Caco-2 (cell line): ENCODE data around the gene LRBA. TPM values are rescaled to one million over a fixed set of nuclear protein-coding genes. Genes with fewer than 3 reads are reported as not detected.

Source experiments
- BruUV-seq: library from RNA; stranded (reverse); fragments of 400-500 nt; replicated peaks from 2 replicates; lab custom pipeline; 2021; lab: Mats Ljungman, UMichigan
- CTCF ChIA-PET: fragments of 300-600 bp; sonication (Branson Sonifier 250); formaldehyde crosslinking; loops from one replicate; lab custom pipeline; 2022; ENCODE audit warnings: antibody characterized with exemption; lab: Charles Lee
- POLR2A ChIA-PET: fragments of 300-600 bp; sonication (Branson Sonifier 250); formaldehyde crosslinking; loops from one replicate; lab custom pipeline; 2022; ENCODE audit warnings: antibody characterized with exemption; lab: Charles Lee
- DNase-seq, 2 experiments: peaks; one replicate each; pipeline versions ENCODE4 v3.0.0 to v3.0.0-alpha.2; 2020 to 2022
- H3K27me3 ChIP-seq: replicated peaks from 2 replicates; pipeline ENCODE4 v1.6.0; 2011; ENCODE audit warnings: low read length; ENCODE audit not compliant: control insufficient read depth, insufficient read depth
- H3K36me3 ChIP-seq: 2 replicates; pipeline ENCODE4 v1.5.1; 2011; ENCODE audit warnings: low read length; ENCODE audit not compliant: control insufficient read depth, insufficient read depth
- H3K4me1 ChIP-seq: fragments of 250-450 bp; sonication (Bioruptor Pico); 2 replicates; pipeline ENCODE4 v1.5.1; 2020; ENCODE audit warnings: mild to moderate bottlenecking
- H3K4me3 ChIP-seq: 2 replicates; pipeline ENCODE4 v1.5.1; 2011; ENCODE audit warnings: low read depth, mild to moderate bottlenecking, control low read depth, low read length
- H3K9me3 ChIP-seq: fragments of 250-450 bp; sonication (Bioruptor Pico); 2 replicates; pipeline ENCODE4 v1.5.1; 2020; ENCODE audit warnings: mild to moderate bottlenecking, moderate library complexity
- H3K27ac Mint-ChIP-seq: one replicate; pipeline ENCODE4 v1.8.0; 2022; ENCODE audit warnings: mixed read lengths; ENCODE audit not compliant: unreplicated experiment
- H3K27me3 Mint-ChIP-seq: one replicate; pipeline ENCODE4 v1.8.0; 2022; ENCODE audit warnings: mixed read lengths; ENCODE audit not compliant: insufficient read depth, unreplicated experiment
- H3K36me3 Mint-ChIP-seq: one replicate; pipeline ENCODE4 v1.8.0; 2022; ENCODE audit warnings: mild to moderate bottlenecking, mixed read lengths; ENCODE audit not compliant: insufficient read depth, unreplicated experiment
- H3K4me1 Mint-ChIP-seq: one replicate; pipeline ENCODE4 v1.8.0; 2022; ENCODE audit warnings: low read depth, mixed read lengths; ENCODE audit not compliant: unreplicated experiment
- H3K4me3 Mint-ChIP-seq: one replicate; pipeline ENCODE4 v1.8.0; 2022; ENCODE audit warnings: mild to moderate bottlenecking, moderate library complexity, mixed read lengths; ENCODE audit not compliant: unreplicated experiment
- H3K9me3 Mint-ChIP-seq: one replicate; pipeline ENCODE4 v1.8.0; 2022; ENCODE audit warnings: mixed read lengths; ENCODE audit not compliant: unreplicated experiment
- CTCF ChIP-seq, 2 experiments: fragments of 200-600 bp in 1 of 2; IDR thresholded peaks; 1 replicate in 1 of 2; 2 replicates in 1 of 2; pipeline versions ENCODE4 v1.5.1 to v1.8.0; 2011 to 2022; ENCODE audit warnings: antibody characterized with exemption in 1 of 2, control low read depth in 1 of 2, inconsistent platforms in 1 of 2, low read depth in 1 of 2, low read length in 1 of 2, mild to moderate bottlenecking in 1 of 2, moderate library complexity in 1 of 2; ENCODE audit not compliant: insufficient read depth in 1 of 2, severe bottlenecking in 1 of 2, unreplicated experiment in 1 of 2
- intact Hi-C: fragments of 100-400 bp; cut with micrococcal nuclease; formaldehyde crosslinking; loops from one replicate; pipeline ENCODE4 v1.10.0; 2022; ENCODE audit not compliant: unreplicated experiment
- total RNA-seq: library from RNA; stranded (reverse); gene quantifications from 2 replicates; pipeline ENCODE4 v1.2.3, GENCODE V29; 2022

LRBA gene
- total RNA-seq, 1 experiment from 2014 or later: 53.2 TPM

GRCh38 chr4:150297861-150298474 is 717.1 kb downstream of the LRBA start:
- DNase-seq: peak in 1 of 2 experiments; percentile 39
- H3K4me1 ChIP-seq: no peaks in the 10 kb centered on the region
- TF ChIP-seq CTCF (IDR thresholded peaks at IDR 0.05; ENCODE audit: insufficient read depth in 1 of 2, low read depth in 1 of 2, low read length in 1 of 2, severe bottlenecking in 1 of 2, unreplicated experiment in 1 of 2): peak; percentile 58 to 59
- POLR2A ChIA-PET: no interaction called here
- Mint-ChIP-seq H3K4me3 (no peak overlapping the region), H3K36me3 (no peaks in the 10 kb centered on the region), H3K4me1 (no peaks in the 10 kb centered on the region), H3K9me3 (no peaks in the 10 kb centered on the region), H3K27me3 (no peaks in the 10 kb centered on the region), H3K27ac (no peak overlapping the region)
- no peaks in the 10 kb centered on the region for H3K9me3 ChIP-seq
- intact Hi-C loops: loop anchor here (1.0 to 5.0 kb wide), 2 partner anchors 294 to 569 kb away; no protein-coding TSS in a partner anchor
- no TSS peak for BruUV-seq
- CTCF ChIA-PET: no interaction called here
- no peak overlapping the region for H3K4me3 ChIP-seq
- no peaks in the 10 kb centered on the region for H3K36me3 ChIP-seq
- no peaks in the 10 kb centered on the region for H3K27me3 ChIP-seq

DNA sequence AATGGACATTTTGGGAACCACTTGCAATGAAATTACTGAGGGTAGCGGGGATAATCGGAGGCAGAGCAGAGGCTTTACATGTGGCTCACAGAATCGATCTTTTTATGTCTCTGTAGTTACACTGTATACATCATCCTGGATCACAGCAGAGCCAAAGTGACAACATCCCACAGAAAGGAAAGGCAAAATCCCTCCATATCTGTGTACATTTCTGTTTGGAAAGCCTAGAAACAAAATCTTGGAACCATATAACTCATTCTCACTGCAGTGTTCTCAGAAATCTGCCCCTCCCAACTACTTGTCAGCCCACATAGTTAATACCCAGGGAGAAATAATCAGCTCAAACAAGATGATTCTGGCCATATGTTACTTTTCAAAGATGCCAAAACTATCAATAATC is 725.2 kb downstream of the LRBA start:
- Mint-ChIP-seq H3K9me3 (no peaks in the 10 kb centered on the region), H3K4me3 (no peak overlapping the region), H3K36me3 (no peaks in the 10 kb centered on the region), H3K27ac (no peak overlapping the region), H3K27me3 (no peaks in the 10 kb centered on the region), H3K4me1 (no peaks in the 10 kb centered on the region)
- intact Hi-C loops: no loop called here
- BruUV-seq: no TSS peak
- DNase-seq: no peak
- H3K36me3 ChIP-seq: no peaks in the 10 kb centered on the region
- ChIA-PET CTCF (no interaction called here), POLR2A (no interaction called here)
- H3K9me3 ChIP-seq: no peaks in the 10 kb centered on the region
- H3K27me3 ChIP-seq: no peaks in the 10 kb centered on the region
- H3K4me3 ChIP-seq: no peak overlapping the region
- TF ChIP-seq CTCF (IDR thresholded peaks at IDR 0.05; ENCODE audit: insufficient read depth in 1 of 2, low read depth in 1 of 2, low read length in 1 of 2, severe bottlenecking in 1 of 2, unreplicated experiment in 1 of 2): no peak
- no peaks in the 10 kb centered on the region for H3K4me1 ChIP-seq

DNA sequence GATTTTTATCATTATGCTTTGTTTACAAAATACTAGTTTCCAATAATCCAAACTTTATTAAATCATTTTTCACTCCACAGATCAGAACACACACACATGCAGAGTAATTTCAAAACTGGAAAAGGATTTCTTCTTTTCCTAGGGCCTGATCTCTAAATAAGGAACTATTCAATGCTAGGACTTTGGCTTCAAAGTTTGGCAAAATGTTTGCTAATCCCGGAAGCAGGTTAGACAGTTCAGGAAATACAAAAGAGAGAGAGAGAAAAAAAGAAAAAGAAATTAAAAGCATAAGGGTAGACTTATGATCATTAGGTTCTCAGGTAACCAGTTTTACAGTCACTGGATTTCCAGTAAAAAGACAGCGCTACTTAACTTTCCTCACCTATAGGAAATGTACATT is 725.9 kb downstream of the LRBA start:
- no peak for TF ChIP-seq CTCF (IDR thresholded peaks at IDR 0.05; ENCODE audit: insufficient read depth in 1 of 2, low read depth in 1 of 2, low read length in 1 of 2, severe bottlenecking in 1 of 2, unreplicated experiment in 1 of 2)
- intact Hi-C loops: no loop called here
- Mint-ChIP-seq H3K4me1 (no peaks in the 10 kb centered on the region), H3K27me3 (no peaks in the 10 kb centered on the region), H3K9me3 (no peaks in the 10 kb centered on the region), H3K27ac (no peak overlapping the region), H3K36me3 (no peaks in the 10 kb centered on the region), H3K4me3 (no peak overlapping the region)
- no TSS peak for BruUV-seq
- POLR2A ChIA-PET: no interaction called here
- no peaks in the 10 kb centered on the region for H3K27me3 ChIP-seq
- no peaks in the 10 kb centered on the region for H3K4me1 ChIP-seq
- H3K36me3 ChIP-seq: no peaks in the 10 kb centered on the region
- H3K9me3 ChIP-seq: no peaks in the 10 kb centered on the region
- DNase-seq: no peak
- CTCF ChIA-PET: no interaction called here
- no peak overlapping the region for H3K4me3 ChIP-seq
